HG02798 (cell line): ENCODE data around the gene NPBWR2.

Experiments used
- ATAC-seq: cut with Tn5 transposase; IDR thresholded peaks from one replicate; pipeline ENCODE4 v1.9.1; 2021; ENCODE audit warnings: mild to moderate bottlenecking; ENCODE audit not compliant: unreplicated experiment, poor library complexity

NPBWR2 gene

GRCh38 chr20:64076061-64076997, 31.0 kb downstream of the NPBWR2 start:
- ATAC-seq = no peak

- ATAC-seq = no peak
These were observed 31.8 kb downstream of the NPBWR2 start for GRCh38 chr20:64075556-64075955.

GRCh38 chr20:64074963-64075362, 32.4 kb downstream of the NPBWR2 start:
- no peak for ATAC-seq

- ATAC-seq = no peak
These were observed 33.1 kb downstream of the NPBWR2 start for GRCh38 chr20:64074184-64074789.

- no peak for ATAC-seq
These were observed 33.7 kb downstream of the NPBWR2 start for GRCh38 chr20:64073476-64074183.

GRCh38 chr20:64072498-64073063, 34.8 kb downstream of the NPBWR2 start:
- no peak for ATAC-seq

GRCh38 chr20:64071341-64072332, 35.7 kb downstream of the NPBWR2 start:
- ATAC-seq = no peak

GRCh38 chr20:64070244-64070993, 36.9 kb downstream of the NPBWR2 start:
- no peak for ATAC-seq

GRCh38 chr20:64069614-64070243, 37.6 kb downstream of the NPBWR2 start:
- ATAC-seq = no peak

GRCh38 chr20:64069209-64069613, 38.2 kb downstream of the NPBWR2 start:
- no peak for ATAC-seq

GRCh38 chr20:64068386-64069208, 38.8 kb downstream of the NPBWR2 start:
- ATAC-seq = no peak

- no peak for ATAC-seq
These were observed 39.5 kb downstream of the NPBWR2 start for GRCh38 chr20:64067733-64068307.

GRCh38 chr20:64067005-64067632, 40.2 kb downstream of the NPBWR2 start:
- no peak for ATAC-seq

GRCh38 chr20:64065974-64066343, 41.4 kb downstream of the NPBWR2 start:
- ATAC-seq = no peak

GRCh38 chr20:64065062-64065973, 42.0 kb downstream of the NPBWR2 start:
- no peak for ATAC-seq
